ENCODE measurements around the gene EFCC1. TPM values are rescaled to one million over a fixed set of nuclear protein-coding genes. Genes with fewer than 3 reads are reported as not detected.

The EFCC1 gene
- total and polyA plus RNA-seq, 7 donors = 0.46 to 15.0 (median 4.6) TPM

DNA sequence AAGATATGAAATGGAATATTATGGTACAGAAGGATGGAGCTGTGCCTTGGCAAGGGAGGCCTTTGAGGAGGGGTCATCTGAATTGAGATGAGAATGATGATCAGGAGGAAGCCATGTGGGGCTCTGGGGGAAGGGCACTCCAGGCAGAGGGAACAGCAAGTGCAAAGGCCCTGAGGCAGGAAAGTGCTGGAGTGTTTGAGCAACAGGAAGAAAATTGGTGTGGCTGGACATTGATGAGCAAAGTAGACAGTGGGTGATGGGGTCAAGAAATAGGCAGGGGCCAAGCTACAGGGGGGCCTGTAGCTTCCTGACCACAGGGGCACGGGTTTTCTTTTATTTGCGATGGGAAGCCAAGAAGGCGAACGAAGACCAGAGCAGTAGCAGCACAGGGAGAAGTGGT lies 56.1 kb downstream of the EFCC1 start:
- Histone ChIP-seq H3K4me1 (peaks cover 0 to 28% (median 20%) of the 10 kb centered on the region in 4 donors), H3K27me3 (no peaks in the 10 kb centered on the region), H3K27ac (no peak overlapping the region), H3K9me3 (no peaks in the 10 kb centered on the region), H3K36me3 (no peaks in the 10 kb centered on the region), H3K4me3 (no peak overlapping the region)
- intact Hi-C loops (cut with DNase I) = no loop called here
- 95 to 96% methylated on average over 4 of the region's 4 CpGs for WGBS, 2 donors
- no peak for DNase-seq
- TF ChIP-seq EP300 (IDR thresholded peaks at IDR 0.05) (no peak), POLR2AphosphoS5 (IDR thresholded peaks at IDR 0.05) (no peak), POLR2A (IDR thresholded peaks at IDR 0.05) (no peak)
- TF ChIP-seq, protein P1, sequence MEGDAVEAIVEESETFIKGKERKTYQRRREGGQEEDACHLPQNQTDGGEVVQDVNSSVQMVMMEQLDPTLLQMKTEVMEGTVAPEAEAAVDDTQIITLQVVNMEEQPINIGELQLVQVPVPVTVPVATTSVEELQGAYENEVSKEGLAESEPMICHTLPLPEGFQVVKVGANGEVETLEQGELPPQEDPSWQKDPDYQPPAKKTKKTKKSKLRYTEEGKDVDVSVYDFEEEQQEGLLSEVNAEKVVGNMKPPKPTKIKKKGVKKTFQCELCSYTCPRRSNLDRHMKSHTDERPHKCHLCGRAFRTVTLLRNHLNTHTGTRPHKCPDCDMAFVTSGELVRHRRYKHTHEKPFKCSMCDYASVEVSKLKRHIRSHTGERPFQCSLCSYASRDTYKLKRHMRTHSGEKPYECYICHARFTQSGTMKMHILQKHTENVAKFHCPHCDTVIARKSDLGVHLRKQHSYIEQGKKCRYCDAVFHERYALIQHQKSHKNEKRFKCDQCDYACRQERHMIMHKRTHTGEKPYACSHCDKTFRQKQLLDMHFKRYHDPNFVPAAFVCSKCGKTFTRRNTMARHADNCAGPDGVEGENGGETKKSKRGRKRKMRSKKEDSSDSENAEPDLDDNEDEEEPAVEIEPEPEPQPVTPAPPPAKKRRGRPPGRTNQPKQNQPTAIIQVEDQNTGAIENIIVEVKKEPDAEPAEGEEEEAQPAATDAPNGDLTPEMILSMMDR (IDR thresholded peaks at IDR 0.05) = no peak

DNA sequence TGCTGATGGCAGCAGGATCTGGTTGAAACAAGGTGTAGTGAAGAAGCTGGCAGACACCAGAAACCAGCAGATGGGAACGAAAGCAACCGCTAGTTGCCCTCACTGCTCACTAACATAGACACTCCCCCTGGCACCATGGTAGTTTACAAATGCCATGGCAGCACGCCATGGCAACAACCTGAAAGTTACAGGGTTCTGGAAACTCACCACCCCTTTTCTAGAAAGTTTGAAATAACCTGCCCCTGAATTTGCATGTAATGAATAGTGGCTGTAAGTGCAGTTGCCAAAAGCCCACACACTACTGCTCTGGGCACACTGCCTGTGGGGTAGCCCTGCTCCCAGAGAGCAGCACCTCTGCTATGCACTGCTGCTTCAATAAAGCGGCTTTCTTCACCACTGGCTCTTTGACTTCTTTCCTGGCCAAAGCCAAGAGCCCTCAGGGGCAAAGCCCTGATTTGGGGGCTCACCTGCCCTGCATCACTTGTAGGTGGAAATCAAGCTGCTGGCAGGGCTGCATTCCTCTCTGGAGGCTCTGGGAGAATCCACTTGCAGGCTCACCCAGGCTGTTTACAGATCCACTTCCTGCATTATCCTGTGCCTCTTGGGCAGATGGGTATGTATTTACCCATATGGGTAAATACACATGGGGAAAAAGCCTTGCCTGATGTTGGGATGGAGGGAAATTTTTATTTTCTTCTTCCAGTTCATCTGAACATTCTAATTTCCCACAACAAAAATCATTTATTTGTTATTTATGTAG lies 57.5 kb downstream of the EFCC1 start:
- no peaks in the 10 kb centered on the region for H3K36me3 ChIP-seq
- no peak overlapping the region for H3K4me3 ChIP-seq
- peaks cover 0 to 16% (median 8%) of the 10 kb centered on the region in 4 donors for H3K4me1 ChIP-seq
- H3K27me3 ChIP-seq = no peaks in the 10 kb centered on the region
- peak overlapping the region in 1 of 4 donors; percentile 10 for H3K27ac ChIP-seq
- H3K9me3 ChIP-seq = no peaks in the 10 kb centered on the region
- TF ChIP-seq, protein P1 (IDR thresholded peaks at IDR 0.05) = no peak
- TF ChIP-seq POLR2AphosphoS5 (IDR thresholded peaks at IDR 0.05) (no peak), POLR2A (IDR thresholded peaks at IDR 0.05) (no peak), EP300 (IDR thresholded peaks at IDR 0.05) (no peak)
- WGBS, 2 donors = 24 to 50% methylated on average over 4 of the region's 4 CpGs
- intact Hi-C loops (cut with DNase I) = no loop called here
- no peak for DNase-seq

DNA sequence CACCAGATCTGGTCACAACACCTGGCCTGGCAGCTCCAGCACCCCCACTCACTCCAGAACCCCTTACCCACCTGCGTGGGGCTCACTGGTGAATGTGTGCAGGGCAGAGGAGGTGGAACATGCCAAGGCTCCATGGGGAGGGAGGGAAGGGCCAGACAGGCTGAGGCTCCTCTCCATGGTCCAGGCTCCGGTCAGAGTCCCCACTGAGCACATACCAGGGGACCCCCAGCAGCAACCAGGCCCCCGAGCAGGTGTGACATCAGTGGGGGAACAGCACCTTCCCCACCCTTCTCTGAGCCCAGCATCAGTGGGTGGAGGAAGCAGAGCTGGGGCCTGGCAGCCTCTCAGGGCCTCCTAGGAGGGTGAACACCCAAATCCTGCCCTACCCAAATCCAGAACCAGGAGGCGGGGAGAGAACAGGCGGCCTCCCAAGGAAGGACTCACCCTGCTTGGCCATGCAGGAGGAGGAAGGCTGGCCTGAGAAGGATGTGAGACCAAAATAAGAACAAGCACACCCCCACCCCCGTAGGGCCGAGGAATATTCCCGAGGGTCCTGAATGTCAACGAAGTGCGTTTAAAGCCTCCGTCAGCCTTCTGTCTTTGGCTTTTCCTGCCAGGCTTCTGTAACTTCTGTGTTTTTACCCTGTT lies 58.3 kb downstream of the EFCC1 start:
- WGBS, 2 donors = 76 to 84% methylated on average over 11 of the region's 11 CpGs
- no peak for DNase-seq
- no peaks in the 10 kb centered on the region for H3K27me3 ChIP-seq
- TF ChIP-seq, protein P1 (IDR thresholded peaks at IDR 0.05) = no peak
- TF ChIP-seq POLR2AphosphoS5 (IDR thresholded peaks at IDR 0.05) = no peak
- no peak for TF ChIP-seq EP300 (IDR thresholded peaks at IDR 0.05)
- no peak for TF ChIP-seq POLR2A (IDR thresholded peaks at IDR 0.05)
- H3K27ac ChIP-seq = no peak overlapping the region
- H3K9me3 ChIP-seq = no peaks in the 10 kb centered on the region
- intact Hi-C loops (cut with DNase I) = no loop called here
- H3K4me1 ChIP-seq = peaks cover 0 to 12% (median 3%) of the 10 kb centered on the region in 4 donors
- H3K36me3 ChIP-seq = no peaks in the 10 kb centered on the region
- H3K4me3 ChIP-seq = no peak overlapping the region

DNA sequence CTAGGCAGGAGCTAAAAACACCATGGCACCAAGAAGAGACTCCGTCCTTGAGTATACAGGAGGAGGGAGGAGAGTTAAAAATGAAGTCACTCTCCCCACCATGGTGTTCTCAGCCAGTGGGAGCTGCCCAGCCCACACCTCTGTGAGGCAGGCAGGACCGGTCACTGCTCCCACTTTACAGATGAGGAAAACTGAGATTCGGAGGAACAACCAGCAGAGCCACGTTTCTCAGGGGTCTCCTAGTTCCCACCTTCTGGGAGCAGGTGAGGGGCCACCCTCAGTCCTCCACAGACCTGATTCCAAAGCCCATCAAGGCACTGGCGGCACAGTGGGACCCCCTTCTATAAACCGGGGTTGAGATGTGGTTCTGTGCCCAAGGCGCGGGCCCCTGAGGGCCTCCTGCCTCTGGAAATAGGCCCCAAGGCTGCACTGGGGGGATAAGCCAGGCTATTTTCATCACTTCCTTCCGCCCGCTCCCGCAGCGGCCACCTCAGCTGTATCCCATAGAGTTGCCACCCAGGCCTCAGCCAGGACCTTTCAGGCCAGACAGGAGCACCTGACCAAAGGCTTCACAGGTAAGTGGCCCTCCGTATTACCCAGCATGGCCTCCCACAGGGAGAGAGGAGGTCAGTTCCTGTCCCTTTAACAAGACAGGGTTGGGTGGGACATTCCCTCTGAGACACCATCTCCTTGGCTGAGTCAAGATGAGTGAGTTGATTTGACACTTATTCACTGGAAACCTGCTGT lies 59.3 kb downstream of the EFCC1 start, which contains the start of gene GP9:
TSS of gene GP9 (plus strand) at position 504 of the 747 bp plus-strand sequence. CDS start 961 bp downstream, outside the sequence.
- H3K4me3 ChIP-seq = no peak within 1 kb of the TSS
- H3K27ac ChIP-seq = no peak within 1 kb of the TSS
- H3K36me3 ChIP-seq = no peaks in the 10 kb centered on the region
- H3K27me3 ChIP-seq = no peaks in the 10 kb centered on the region
- intact Hi-C loops (cut with DNase I) = no loop called here
- DNase-seq = no peak
- H3K4me1 ChIP-seq = peaks cover 0 to 12% (median 3%) of the 10 kb centered on the region in 4 donors
- H3K9me3 ChIP-seq = no peaks in the 10 kb centered on the region
- WGBS, 2 donors = 73 to 93% methylated on average over 13 of the region's 13 CpGs
- TF ChIP-seq POLR2AphosphoS5 (IDR thresholded peaks at IDR 0.05) = no peak
- TF ChIP-seq, protein P1 (IDR thresholded peaks at IDR 0.05) = no peak

Measured in sigmoid colon (tissue), 7 donors.